ENCODE measurements around the gene MARCHF5. TPM values are rescaled to one million over a fixed set of nuclear protein-coding genes. Genes with fewer than 3 reads are reported as not detected.

Gene MARCHF5
- polyA plus RNA-seq (2011; rRNA removed), result 37.3 and 39.2 TPM in 2 replicates
- polyA plus RNA-seq (2012; cell fraction: cytosol; rRNA removed), result 14.1 and 14.5 TPM in 2 replicates
- 5.1 and 7.3 TPM in 2 replicates for polyA plus RNA-seq (2012; cell fraction: nucleus; rRNA removed)
- polyA plus RNA-seq (2017; fragmentation: RNase III; extraction: RNeasy Plus Mini Kit Qiagen cat#74134 plus additional on column Dnase treatment), result 21.6 to 27.8 TPM (median 24.7 TPM) in 3 replicates
- 10.6 and 10.9 TPM in 2 replicates for polyA minus RNA-seq (2011; rRNA and poly(A)+ RNA removed)

- ATAC-seq (peak; percentile 97 to 99), DNase-seq (ENCODE audit: low read depth in 1 of 2, low spot score in 1 of 2) (peak; percentile 92 to 97), FAIRE-seq (no peak)
- ChIA-PET POLR2A (interaction anchor here (0.7 to 1.6 kb wide), 6 partner anchors 12 to 233 kb away, joined by 3 to 8 read pairs (median 4); no protein-coding TSS in a partner anchor), CTCF (interaction anchor here (0.5 to 8.0 kb wide), 42 partner anchors 9 to 658 kb away, joined by 3 to 84 read pairs (median 4); partner anchors contain the start of gene IDE)
- H3K4me3 ChIP-seq, result peak within 1 kb of the TSS; percentile 81
- under 1% methylated on average over 40 of the region's 79 CpGs for WGBS (ENCODE audit: missing lambda C conversion rate)
- H3K4me1 ChIP-seq, result peaks cover 9% of the 10 kb centered on the region; the same call in 2 of the 3 replicates
- H3K27ac ChIP-seq, result peak within 1 kb of the TSS; percentile 91 to 95
- H3K4me2 ChIP-seq, result peak within 1 kb of the TSS; percentile 77
- no peaks in the 10 kb centered on the region for H3K9me3 ChIP-seq
- no peak for TF ChIP-seq FOSB (CRISPR knock-in tag; IDR thresholded peaks at IDR 0.05)
- no peak for TF ChIP-seq CEBPB (IDR thresholded peaks at IDR 0.05)
- TF ChIP-seq ZFP36 (IDR thresholded peaks at IDR 0.05; ENCODE audit: borderline replicate concordance, partially characterized antibody), result no peak
- peak; percentile 55 for TF ChIP-seq POLR2A (IDR thresholded peaks at IDR 0.05; ENCODE audit: low read length)
- TF ChIP-seq REST (IDR thresholded peaks at IDR 0.05), result 0 out of 2 replicates have a peak, but pooled peaks have one; percentile 29
- no peak for TF ChIP-seq HOXB13 (CRISPR knock-in tag; IDR thresholded peaks at IDR 0.05; ENCODE audit: low read depth)
- TF ChIP-seq FOXS1 (CRISPR knock-in tag; IDR thresholded peaks at IDR 0.05), result no peak
- TF ChIP-seq KDM1A (IDR thresholded peaks at IDR 0.05; ENCODE audit: low read depth), result no peak
- TF ChIP-seq CBX2 (IDR thresholded peaks at IDR 0.05; ENCODE audit: borderline replicate concordance, low read depth), result no peak
- no peak for TF ChIP-seq JUNB (IDR thresholded peaks at IDR 0.05)
- no peak for TF ChIP-seq ZSCAN20 (CRISPR knock-in tag; IDR thresholded peaks at IDR 0.05)
- TF ChIP-seq ZC3H11A (IDR thresholded peaks at IDR 0.05), result no peak
- no peak for TF ChIP-seq EP300 (IDR thresholded peaks at IDR 0.05)
- no peak for TF ChIP-seq TP53 (CRISPR knock-in tag; IDR thresholded peaks at IDR 0.05)
- TF ChIP-seq HDAC2 (IDR thresholded peaks at IDR 0.05), result no peak
- TF ChIP-seq MAFK (IDR thresholded peaks at IDR 0.05; ENCODE audit: partially characterized antibody), result no peak
- TF ChIP-seq CHD4 (IDR thresholded peaks at IDR 0.05; ENCODE audit: borderline replicate concordance), result no peak
- TF ChIP-seq NFE2L2 (conservative IDR thresholded peaks at IDR 0.05; ENCODE audit: low read length), result 0 out of 2 replicates have a peak, but pooled peaks have one; percentile 9
- TF ChIP-seq E2F6 (IDR thresholded peaks at IDR 0.05; ENCODE audit: borderline replicate concordance, low read depth), result peak; percentile 17; the same call in 1 of the 2 replicates
- no peak for TF ChIP-seq RFX5 (IDR thresholded peaks at IDR 0.05)
- no peak; the same call in 2 of the 3 replicates for TF ChIP-seq CTCF (IDR thresholded peaks at IDR 0.05)
- 0 out of 3 replicates have a peak, but pooled peaks have one; percentile 33 for TF ChIP-seq BCL3 (IDR thresholded peaks at IDR 0.05)
- peak; percentile 97 for TF ChIP-seq PHF8 (IDR thresholded peaks at IDR 0.05; ENCODE audit: borderline replicate concordance, low read depth)
- TF ChIP-seq CHD2 (IDR thresholded peaks at IDR 0.05; ENCODE audit: low read length, partially characterized antibody), result no peak
- no peak for TF ChIP-seq HOXA7 (CRISPR knock-in tag; IDR thresholded peaks at IDR 0.05)
- TF ChIP-seq ZNF302 (CRISPR knock-in tag; IDR thresholded peaks at IDR 0.05), result no peak
- no peak for TF ChIP-seq EHF (CRISPR knock-in tag; IDR thresholded peaks at IDR 0.05)
- peak; percentile 85 for TF ChIP-seq HMGXB4 (CRISPR knock-in tag; IDR thresholded peaks at IDR 0.05; ENCODE audit: borderline replicate concordance)
- 0 out of 2 replicates have a peak, but pooled peaks have one; percentile 24 for TF ChIP-seq MAX (IDR thresholded peaks at IDR 0.05)
- no peak for TF ChIP-seq EHMT2 (IDR thresholded peaks at IDR 0.05; ENCODE audit: low read depth)
- no peak for TF ChIP-seq SREBF2 (IDR thresholded peaks at IDR 0.05)
Observed at GRCh38 chr10:92290837-92291615, at the start of gene MARCHF5, which contains the start of gene CPEB3. TSS of gene MARCHF5 (plus strand) at chr10:92291167. CDS start at chr10:92291495, 328 bp downstream. TSS of gene CPEB3 (minus strand) at chr10:92291078. CDS start at chr10:92240350, 50,728 bp downstream.
